Motor neuron (in vitro differentiated cells): ENCODE measurements around the gene PRR33. TPM values are rescaled to one million over a fixed set of nuclear protein-coding genes. Genes with fewer than 3 reads are reported as not detected.
A peak's percentile ranks its signal among the peaks of the same experiment; 100 is the strongest.
"Not testable (repeated sequence)": the region's sequence is repeated elsewhere in the genome, so short reads cannot be mapped to it uniquely, and the experiment has no call there.

Experiments used
- ATAC-seq, 8 experiments: fragments of 200-7000 bp; cut with Tn5 transposase; replicated peaks in 6 of 8; 2 replicates each; pipeline ENCODE4 v1.8.0; 2021; ENCODE audit warnings: mild to moderate bottlenecking in 8 of 8, moderate library complexity in 8 of 8
- H3K27ac ChIP-seq, 2 donors: fragments of 250-450 bp; sonication (Bioruptor Pico); 2 replicates each; pipeline ENCODE4 v1.9.0; 2021; ENCODE audit warnings: antibody characterized with exemption in 2 of 2, mild to moderate bottlenecking in 2 of 2, moderate library complexity in 1 of 2
- H3K4me1 ChIP-seq, 2 donors: fragments of 250-450 bp; sonication (Bioruptor Pico); replicated peaks in 1 of 2; 2 replicates each; pipeline ENCODE4 v1.6.1; 2021; ENCODE audit warnings: antibody characterized with exemption in 2 of 2, mild to moderate bottlenecking in 2 of 2, moderate library complexity in 1 of 2
- H3K4me3 ChIP-seq, 5 donors: fragments of 250-450 bp; sonication (Bioruptor Pico); 2 replicates each; pipeline ENCODE4 v1.9.0; 2021; ENCODE audit warnings: antibody characterized with exemption in 5 of 5, mild to moderate bottlenecking in 5 of 5, moderate library complexity in 4 of 5
- WGBS, 10 experiments: fragments of 450-650 bp; shearing (Covaris generic); methylation state at CpG; one replicate each; pipeline ENCODE4 v1.0.0; 2022; 5-methylcytosine and 5-hydroxymethylcytosine counted together
- in situ Hi-C, 9 experiments: fragments of 400-800 bp; cut with MboI; loops; one replicate each; pipeline ENCODE4 v1.15.0; 2021; ENCODE audit warnings: low sequenced_read_pairs in 9 of 9, low pct_unique_long_range_greater_than_20kb in 2 of 9; ENCODE audit not compliant: unreplicated experiment in 9 of 9
- total RNA-seq, 8 experiments: library from RNA; unstranded; fragments of 300-600 nt; gene quantifications; 2 replicates each; pipeline versions ENCODE4 v1.2.3 to v1.2.4, GENCODE V29; 2022

Gene PRR33
- total RNA-seq: 1 to 10 TPM in 1 of 8 experiments, under 1 TPM in 5, not detected in 2; 0.13 to 1.1 (median 0.25) TPM

DNA sequence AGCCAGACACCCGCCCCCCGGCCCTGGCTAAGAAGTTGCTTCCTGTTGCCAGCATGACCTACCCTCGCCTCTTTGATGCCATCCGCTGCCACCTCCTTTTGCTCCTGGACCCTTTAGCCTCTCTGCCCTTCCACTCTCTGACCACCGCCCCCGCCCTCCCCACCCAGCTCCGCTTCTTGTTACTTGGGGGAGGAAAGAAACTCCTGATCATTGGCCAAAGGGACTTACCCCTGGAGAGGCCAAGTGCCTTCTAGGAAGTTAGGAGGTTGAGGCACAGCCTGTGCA is at the start of gene PRR33:
PRR33 (minus strand) TSS at position 65 of the 285 bp plus-strand sequence. CDS start 1,311 bp downstream, outside the sequence.
- Histone ChIP-seq H3K4me3 (no peak within 1 kb of the TSS), H3K4me1 (no peaks in the 10 kb centered on the region), H3K27ac (no peak within 1 kb of the TSS)
- no peak for ATAC-seq
- no CpG with 5 or more reads among the region's 7 CpGs for WGBS, 10 experiments
- in situ Hi-C loops: loop anchor here in 1 of 9 experiments (25.0 kb wide), 1 partner anchor 271 kb away; the partner anchor contains the start of genes INS and TH

GRCh38 chr11:1939788-1940187 is 48.1 kb upstream of the PRR33 start:
- H3K27ac ChIP-seq, H3K4me1 ChIP-seq, H3K4me3 ChIP-seq, in situ Hi-C loops: not testable (repeated sequence)
- WGBS, 10 experiments: no CpG with 5 or more reads among the region's 1 CpG
- peak in 6 of 8 experiments; percentile 8 to 38 (median 28) for ATAC-seq

GRCh38 chr11:1939006-1939625 is 47.4 kb upstream of the PRR33 start:
- 7 to 74% (median 71%) methylated on average over 4 to 8 of the region's 23 CpGs; no CpG with 5 or more reads in 7 of the 10 experiments for WGBS, 10 experiments
- no peak overlapping the region for H3K27ac ChIP-seq
- in situ Hi-C loops: no loop called here
- H3K4me1 ChIP-seq: peaks cover 5 to 7% of the 10 kb centered on the region in 2 donors
- peak in 4 of 8 experiments; percentile 24 to 42 (median 37) for ATAC-seq
- H3K4me3 ChIP-seq: no peak overlapping the region

GRCh38 chr11:1938343-1939005 is 46.8 kb upstream of the PRR33 start:
- no peak overlapping the region for H3K27ac ChIP-seq
- WGBS, 10 experiments: 54 to 87% methylated on average over 3 to 7 of the region's 27 CpGs; no CpG with 5 or more reads in 8 of the 10 experiments
- peaks cover 5 to 7% of the 10 kb centered on the region in 2 donors for H3K4me1 ChIP-seq
- peak in 1 of 8 experiments; percentile 3 for ATAC-seq
- H3K4me3 ChIP-seq: no peak overlapping the region
- in situ Hi-C loops: no loop called here

DNA sequence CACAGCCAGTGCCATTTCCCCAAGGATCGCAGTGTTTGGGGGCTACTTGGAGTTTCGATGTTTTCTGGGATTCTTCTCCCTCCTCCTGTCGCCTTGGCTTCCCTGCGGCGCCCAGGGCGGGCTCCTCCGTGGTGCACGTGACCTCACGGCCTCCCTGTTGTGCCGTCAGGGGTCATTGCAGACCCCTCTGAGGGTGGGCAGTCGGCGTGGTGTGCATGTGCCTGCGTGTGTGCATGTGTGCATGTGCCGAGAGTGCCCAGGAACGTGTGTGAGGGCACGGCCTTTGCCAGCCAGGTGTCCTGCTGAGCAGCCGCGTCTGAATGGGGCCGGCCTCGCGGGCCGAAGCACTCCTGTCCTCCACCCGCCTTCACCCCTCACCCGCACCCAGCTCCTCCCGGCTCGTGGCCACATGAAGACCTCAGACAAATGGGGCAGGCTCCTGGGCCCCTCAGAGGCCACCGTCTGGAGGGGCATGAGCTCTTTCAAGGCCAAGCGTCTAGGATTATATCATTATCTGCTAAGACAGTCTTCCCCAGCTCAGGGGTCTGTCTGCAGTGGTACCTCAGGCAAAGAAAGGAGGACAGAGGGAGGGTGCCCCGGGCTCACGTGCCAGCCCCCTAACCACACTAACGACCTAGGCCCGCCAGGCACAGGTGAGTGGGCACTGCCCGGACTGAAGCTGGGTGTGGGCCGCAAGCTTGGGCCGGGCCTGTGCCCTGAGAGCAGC is 46.1 kb upstream of the PRR33 start:
- 80 to 100% methylated on average over 1 of the region's 35 CpGs; no CpG with 5 or more reads in 8 of the 10 experiments for WGBS, 10 experiments
- in situ Hi-C loops: no loop called here
- Histone ChIP-seq H3K4me3 (no peak overlapping the region), H3K27ac (no peak overlapping the region), H3K4me1 (peaks cover 5 to 7% of the 10 kb centered on the region in 2 donors)
- ATAC-seq: no peak

GRCh38 chr11:1936781-1937615 is 45.3 kb upstream of the PRR33 start:
- ATAC-seq: peak in 3 of 8 experiments; percentile 3 to 36 (median 25)
- in situ Hi-C loops: no loop called here
- H3K4me1 ChIP-seq: peaks cover 1 to 3% of the 10 kb centered on the region in 2 donors
- no peak overlapping the region for H3K4me3 ChIP-seq
- WGBS, 10 experiments: 40 to 87% (median 81%) methylated on average over 1 to 11 of the region's 34 CpGs; no CpG with 5 or more reads in 6 of the 10 experiments
- H3K27ac ChIP-seq: no peak overlapping the region

- peak in 1 of 8 experiments; percentile 41 for ATAC-seq
- 68 to 100% (median 80%) methylated on average over 1 to 10 of the region's 34 CpGs; no CpG with 5 or more reads in 3 of the 10 experiments for WGBS, 10 experiments
- Histone ChIP-seq H3K4me3 (no peak overlapping the region), H3K27ac (no peak overlapping the region), H3K4me1 (peaks cover 3 to 9% of the 10 kb centered on the region in 2 donors)
- in situ Hi-C loops: no loop called here
Observed at GRCh38 chr11:1936072-1936780, 44.5 kb upstream of the PRR33 start.

- Histone ChIP-seq H3K4me1 (peaks cover 3 to 11% of the 10 kb centered on the region in 2 donors), H3K27ac (no peak overlapping the region), H3K4me3 (no peak overlapping the region)
- WGBS, 10 experiments: 85 to 92% methylated on average over 2 to 6 of the region's 33 CpGs; no CpG with 5 or more reads in 8 of the 10 experiments
- in situ Hi-C loops: no loop called here
- ATAC-seq: no peak
Observed at GRCh38 chr11:1935156-1936071, 43.7 kb upstream of the PRR33 start.

DNA sequence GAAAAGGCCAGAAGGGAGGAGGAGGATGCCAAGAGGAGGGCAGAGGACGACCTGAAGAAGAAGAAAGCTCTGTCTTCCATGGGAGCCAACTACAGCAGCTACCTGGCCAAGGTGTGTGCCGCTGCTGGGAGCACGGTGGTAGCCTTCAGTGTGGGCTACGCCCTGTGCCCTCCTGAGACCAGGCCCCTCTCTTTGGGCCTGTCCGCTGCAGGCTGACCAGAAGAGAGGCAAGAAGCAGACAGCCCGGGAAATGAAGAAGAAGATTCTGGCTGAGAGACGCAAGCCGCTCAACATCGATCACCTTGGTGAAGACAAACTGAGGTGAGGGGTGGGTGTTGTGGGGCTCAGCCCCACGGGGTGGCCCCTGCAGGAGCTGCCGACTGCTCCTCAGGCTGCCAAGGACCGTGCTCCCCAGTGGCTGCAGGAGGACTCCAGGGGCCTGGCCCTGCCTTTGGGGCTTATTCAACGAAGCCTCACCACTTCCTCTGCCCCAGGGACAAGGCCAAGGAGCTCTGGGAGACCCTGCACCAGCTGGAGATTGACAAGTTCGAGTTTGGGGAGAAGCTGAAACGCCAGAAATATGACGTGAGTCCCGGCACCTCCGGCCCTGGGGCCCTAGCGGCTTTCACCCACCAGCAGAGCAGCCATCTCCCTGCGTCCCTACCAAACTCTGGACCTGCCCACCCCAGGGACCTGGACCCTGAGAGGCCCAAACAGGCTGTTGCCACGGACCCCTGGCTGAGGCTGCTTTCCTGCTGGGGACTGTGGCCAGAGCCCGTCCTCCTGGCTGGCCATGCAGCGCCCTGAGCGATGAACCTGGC is 42.9 kb upstream of the PRR33 start:
- Histone ChIP-seq H3K4me3 (no peak overlapping the region), H3K27ac (no peak overlapping the region), H3K4me1 (peaks cover 3 to 11% of the 10 kb centered on the region in 2 donors)
- 20 to 100% (median 84%) methylated on average over 1 to 11 of the region's 24 CpGs; no CpG with 5 or more reads in 6 of the 10 experiments for WGBS, 10 experiments
- no peak for ATAC-seq
- in situ Hi-C loops: no loop called here

DNA sequence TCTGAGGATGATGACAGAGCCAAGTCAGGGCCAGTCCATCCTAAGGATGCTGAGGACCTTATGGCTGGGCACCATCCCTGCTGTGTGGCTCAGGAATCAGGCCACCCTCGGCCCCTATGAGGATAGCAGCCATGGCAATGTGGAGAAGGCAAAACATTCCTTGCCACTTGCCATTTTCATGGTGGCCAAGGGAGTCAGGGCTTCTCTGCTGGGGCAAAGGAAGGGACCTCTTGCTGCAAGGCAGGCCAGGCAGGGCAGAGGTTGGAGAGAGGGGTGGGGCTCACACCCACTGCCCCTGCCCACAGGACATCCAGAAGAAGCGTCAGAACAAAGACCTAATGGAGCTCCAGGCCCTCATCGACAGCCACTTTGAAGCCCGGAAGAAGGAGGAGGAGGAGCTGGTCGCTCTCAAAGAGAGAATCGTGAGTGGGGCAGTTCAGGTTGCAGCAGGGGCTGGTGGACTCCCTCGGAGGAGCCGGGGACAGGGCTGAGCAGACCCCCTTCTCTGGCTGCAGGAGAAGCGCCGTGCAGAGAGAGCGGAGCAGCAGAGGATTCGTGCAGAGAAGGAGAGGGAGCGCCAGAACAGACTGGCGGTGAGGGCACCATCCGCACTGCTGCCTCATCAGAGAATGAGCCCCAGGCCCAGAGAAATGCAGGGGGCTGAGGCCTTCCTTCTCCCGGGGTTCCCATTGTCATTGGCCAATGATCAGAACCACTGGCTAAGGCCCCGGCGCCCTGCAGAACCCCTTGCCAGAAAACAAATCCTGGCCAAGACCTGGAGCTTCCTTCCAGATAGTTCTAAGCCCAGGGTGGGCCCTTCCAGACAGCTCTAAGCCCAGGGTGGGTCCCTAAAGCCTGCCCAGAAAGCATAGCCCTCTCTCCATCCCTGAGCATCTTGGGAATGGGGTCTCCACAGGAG is 42.0 kb upstream of the PRR33 start:
- no peak overlapping the region for H3K27ac ChIP-seq
- 0 to 83% (median 70%) methylated on average over 1 to 18 of the region's 18 CpGs; no CpG with 5 or more reads in 2 of the 10 experiments for WGBS, 10 experiments
- H3K4me1 ChIP-seq: peaks cover 0 to 11% of the 10 kb centered on the region in 2 donors
- H3K4me3 ChIP-seq: no peak overlapping the region
- ATAC-seq: no peak
- in situ Hi-C loops: no loop called here
